ENCODE measurements around the gene PIGS.
A peak's percentile ranks its signal among the peaks of the same experiment; 100 is the strongest.

PIGS gene

DNA sequence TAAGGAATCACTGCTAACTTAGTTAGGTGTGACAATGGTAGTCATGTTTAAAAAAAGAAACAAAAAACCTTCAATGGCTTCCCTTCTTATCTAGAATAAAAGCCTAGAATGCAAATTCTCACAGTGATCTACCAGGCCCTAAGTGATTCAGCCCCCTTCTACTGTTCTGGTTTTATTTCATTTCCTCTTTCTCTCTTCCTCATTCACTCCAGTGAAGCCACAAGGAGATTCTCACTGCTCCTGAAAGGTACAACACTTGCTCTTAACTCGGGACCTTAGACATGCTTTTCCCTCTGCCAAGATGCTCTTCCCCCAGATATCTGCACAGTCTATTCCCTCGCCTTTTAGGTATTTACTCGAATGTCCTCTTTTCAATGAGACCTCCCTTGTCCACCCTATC is 3.7 kb downstream of the PIGS start:
- no peak overlapping the region for H3K9ac ChIP-seq (ENCODE audit: low read depth, low read length)
- H3K9me3 ChIP-seq (ENCODE audit: insufficient read depth, low read depth, low read length), result no peaks in the 10 kb centered on the region
- H3K27ac ChIP-seq (ENCODE audit: low read length), result no peak overlapping the region
- peaks cover 2% of the 10 kb centered on the region; the same call in 1 of the 2 replicates for H3K4me1 ChIP-seq (ENCODE audit: insufficient read depth, low read length)
- no peak overlapping the region for H3K4me3 ChIP-seq (ENCODE audit: low read length)
- H3K36me3 ChIP-seq (ENCODE audit: insufficient read depth, low read depth, low read length), result peaks cover 17% of the 10 kb centered on the region
- peaks cover 9% of the 10 kb centered on the region for H3K27me3 ChIP-seq (ENCODE audit: insufficient read depth, low read length)

- no peak overlapping the region for H3K4me3 ChIP-seq (ENCODE audit: low read length)
- no peaks in the 10 kb centered on the region for H3K4me1 ChIP-seq (ENCODE audit: insufficient read depth, low read length)
- H3K9ac ChIP-seq (ENCODE audit: low read depth, low read length), result no peak overlapping the region
- no peak overlapping the region for H3K27ac ChIP-seq (ENCODE audit: low read length)
- H3K9me3 ChIP-seq (ENCODE audit: insufficient read depth, low read depth, low read length), result no peaks in the 10 kb centered on the region
- peaks cover 36% of the 10 kb centered on the region for H3K36me3 ChIP-seq (ENCODE audit: insufficient read depth, low read depth, low read length)
- H3K27me3 ChIP-seq (ENCODE audit: insufficient read depth, low read length), result no peaks in the 10 kb centered on the region
Measured at GRCh38 chr17:28563475-28563874, 7.8 kb downstream of the PIGS start.

GRCh38 chr17:28555022-28555421 is 16.3 kb downstream of the PIGS start:
- Histone ChIP-seq H3K4me1 (ENCODE audit: insufficient read depth, low read length) (peaks cover 7% of the 10 kb centered on the region; the same call in 1 of the 2 replicates), H3K4me3 (ENCODE audit: low read length) (no peak overlapping the region), H3K9ac (ENCODE audit: low read depth, low read length) (no peak overlapping the region), H3K9me3 (ENCODE audit: insufficient read depth, low read depth, low read length) (no peaks in the 10 kb centered on the region), H3K27me3 (ENCODE audit: insufficient read depth, low read length) (peaks cover 6% of the 10 kb centered on the region; the same call in 1 of the 2 replicates), H3K36me3 (ENCODE audit: insufficient read depth, low read depth, low read length) (peaks cover 61% of the 10 kb centered on the region), H3K27ac (ENCODE audit: low read length) (no peak overlapping the region)

GRCh38 chr17:28554565-28554964 is 16.8 kb downstream of the PIGS start:
- H3K27ac ChIP-seq (ENCODE audit: low read length), result no peak overlapping the region
- H3K9me3 ChIP-seq (ENCODE audit: insufficient read depth, low read depth, low read length), result no peaks in the 10 kb centered on the region
- no peak overlapping the region for H3K4me3 ChIP-seq (ENCODE audit: low read length)
- H3K27me3 ChIP-seq (ENCODE audit: insufficient read depth, low read length), result peaks cover 6% of the 10 kb centered on the region; the same call in 1 of the 2 replicates
- peaks cover 7% of the 10 kb centered on the region; the same call in 1 of the 2 replicates for H3K4me1 ChIP-seq (ENCODE audit: insufficient read depth, low read length)
- peaks cover 57% of the 10 kb centered on the region for H3K36me3 ChIP-seq (ENCODE audit: insufficient read depth, low read depth, low read length)
- no peak overlapping the region for H3K9ac ChIP-seq (ENCODE audit: low read depth, low read length)

DNA sequence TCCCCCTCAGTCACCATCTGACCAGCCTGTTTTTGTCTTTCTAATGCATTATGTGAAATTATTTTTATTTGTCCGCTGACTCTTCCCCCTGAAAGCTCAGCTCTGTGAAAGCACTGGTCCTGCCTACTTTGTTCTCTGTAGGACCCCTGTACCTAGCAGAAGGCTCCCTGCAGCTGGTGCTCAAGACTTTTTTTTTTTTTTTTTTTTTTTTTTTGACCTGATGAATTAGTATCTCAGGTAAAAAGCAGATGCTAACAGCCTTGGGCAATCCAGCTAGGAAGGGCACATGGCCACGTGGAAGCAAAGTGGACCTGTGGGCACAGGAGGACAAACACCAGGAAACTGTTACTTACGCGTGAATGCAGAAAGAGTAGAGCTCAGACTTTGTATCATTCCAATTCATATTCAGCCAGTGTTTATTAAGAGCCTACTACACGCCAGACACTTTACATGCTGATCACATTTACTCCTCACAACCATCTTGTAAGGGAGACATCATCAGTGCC is 18.3 kb downstream of the PIGS start:
- no peak overlapping the region for H3K9ac ChIP-seq (ENCODE audit: low read depth, low read length)
- peak overlapping the region; percentile 61 for H3K4me3 ChIP-seq (ENCODE audit: low read length)
- peaks cover 6% of the 10 kb centered on the region; the same call in 1 of the 2 replicates for H3K27me3 ChIP-seq (ENCODE audit: insufficient read depth, low read length)
- H3K27ac ChIP-seq (ENCODE audit: low read length), result no peak overlapping the region
- no peaks in the 10 kb centered on the region for H3K9me3 ChIP-seq (ENCODE audit: insufficient read depth, low read depth, low read length)
- H3K36me3 ChIP-seq (ENCODE audit: insufficient read depth, low read depth, low read length), result peaks cover 48% of the 10 kb centered on the region
- H3K4me1 ChIP-seq (ENCODE audit: insufficient read depth, low read length), result peaks cover 7% of the 10 kb centered on the region; the same call in 1 of the 2 replicates

GRCh38 chr17:28552176-28552999 is 18.9 kb downstream of the PIGS start, which contains the start of gene UNC119:
Gene UNC119, minus strand, starts transcription at chr17:28552624. Its CDS starts 67 bp downstream, at chr17:28552557.
- Histone ChIP-seq H3K27ac (ENCODE audit: low read length) (no peak within 1 kb of the TSS), H3K36me3 (ENCODE audit: insufficient read depth, low read depth, low read length) (peaks cover 44% of the 10 kb centered on the region), H3K4me3 (ENCODE audit: low read length) (peak within 1 kb of the TSS; percentile 80), H3K9me3 (ENCODE audit: insufficient read depth, low read depth, low read length) (no peaks in the 10 kb centered on the region), H3K27me3 (ENCODE audit: insufficient read depth, low read length) (peaks cover 6% of the 10 kb centered on the region; the same call in 1 of the 2 replicates), H3K9ac (ENCODE audit: low read depth, low read length) (peak within 1 kb of the TSS; percentile 70; the same call in 1 of the 2 replicates), H3K4me1 (ENCODE audit: insufficient read depth, low read length) (peaks cover 7% of the 10 kb centered on the region; the same call in 1 of the 2 replicates)

GRCh38 chr17:28551421-28552175 is 19.7 kb downstream of the PIGS start:
- Histone ChIP-seq H3K36me3 (ENCODE audit: insufficient read depth, low read depth, low read length) (peaks cover 44% of the 10 kb centered on the region), H3K9ac (ENCODE audit: low read depth, low read length) (peak overlapping the region; percentile 70; the same call in 1 of the 2 replicates), H3K4me1 (ENCODE audit: insufficient read depth, low read length) (peaks cover 7% of the 10 kb centered on the region; the same call in 1 of the 2 replicates), H3K27ac (ENCODE audit: low read length) (no peak overlapping the region), H3K27me3 (ENCODE audit: insufficient read depth, low read length) (peaks cover 6% of the 10 kb centered on the region; the same call in 1 of the 2 replicates), H3K4me3 (ENCODE audit: low read length) (peak overlapping the region; percentile 80), H3K9me3 (ENCODE audit: insufficient read depth, low read depth, low read length) (no peaks in the 10 kb centered on the region)

DNA sequence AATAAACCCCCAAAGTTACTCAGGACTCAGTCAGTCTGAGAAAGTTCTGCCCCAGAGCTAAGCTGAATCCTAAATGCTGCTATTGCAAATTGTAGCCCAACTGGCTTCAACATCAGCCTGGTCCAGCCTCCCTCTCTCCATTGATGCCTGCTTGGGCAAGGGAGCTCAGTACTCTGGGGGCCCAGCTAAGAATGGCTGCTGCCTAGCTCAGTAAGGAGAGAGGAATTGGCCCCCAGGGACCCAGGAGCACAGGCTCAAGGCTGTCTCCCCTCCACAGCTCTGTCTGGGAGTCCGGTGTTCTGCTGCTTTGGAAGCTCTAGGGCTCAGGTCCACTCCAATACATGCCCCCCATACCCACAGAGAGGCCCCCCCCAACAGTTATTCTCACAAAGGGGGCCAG is 20.5 kb downstream of the PIGS start:
- Histone ChIP-seq H3K4me3 (ENCODE audit: low read length) (no peak overlapping the region), H3K9ac (ENCODE audit: low read depth, low read length) (no peak overlapping the region), H3K9me3 (ENCODE audit: insufficient read depth, low read depth, low read length) (no peaks in the 10 kb centered on the region), H3K27ac (ENCODE audit: low read length) (no peak overlapping the region), H3K27me3 (ENCODE audit: insufficient read depth, low read length) (peaks cover 6% of the 10 kb centered on the region; the same call in 1 of the 2 replicates), H3K4me1 (ENCODE audit: insufficient read depth, low read length) (peaks cover 7% of the 10 kb centered on the region; the same call in 1 of the 2 replicates), H3K36me3 (ENCODE audit: insufficient read depth, low read depth, low read length) (peaks cover 41% of the 10 kb centered on the region)

DNA sequence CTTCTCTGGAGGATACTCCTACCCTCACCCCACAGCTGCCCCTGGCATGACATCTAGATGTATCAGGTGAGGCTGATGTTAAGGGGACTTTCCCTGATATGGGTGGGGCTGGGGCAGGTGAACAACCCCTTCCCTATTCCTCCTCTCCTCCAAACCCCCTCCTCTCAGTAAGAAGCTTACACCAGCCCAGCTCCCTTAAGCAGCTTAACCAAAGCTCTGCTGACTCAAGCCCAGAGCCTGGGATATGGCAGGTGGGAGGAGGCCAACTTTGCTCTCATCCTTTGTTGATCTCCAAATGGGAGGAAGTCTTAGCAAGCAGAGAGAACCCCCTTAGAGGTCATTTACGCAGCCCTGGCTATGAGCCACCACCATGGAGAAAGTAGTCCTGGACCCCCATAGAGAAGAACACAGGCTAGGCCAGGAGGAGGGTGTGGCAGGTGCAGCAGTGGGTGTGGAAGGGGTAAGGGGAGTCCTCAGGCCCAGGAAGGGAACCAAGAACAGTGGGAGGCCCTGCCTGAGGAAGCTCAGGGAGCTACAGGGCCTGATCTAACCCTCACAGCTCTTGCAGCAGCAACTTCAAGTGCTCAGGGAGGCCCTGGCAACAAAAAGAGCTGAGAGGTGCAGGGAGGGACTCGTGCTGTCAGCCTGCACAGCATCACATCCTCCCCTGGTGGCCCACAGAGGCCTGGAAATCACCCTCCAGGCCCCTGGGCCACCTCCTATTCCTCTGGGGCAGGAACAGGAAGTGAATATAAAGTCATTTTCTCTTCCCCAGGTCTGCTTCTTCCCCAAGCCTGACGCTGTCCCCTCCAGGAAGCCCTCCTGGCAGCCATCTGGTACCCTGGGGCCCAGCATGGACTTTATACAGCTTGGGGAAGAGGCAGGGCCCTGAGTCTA is 21.8 kb downstream of the PIGS start:
- no peak overlapping the region for H3K4me3 ChIP-seq (ENCODE audit: low read length)
- no peak overlapping the region for H3K27ac ChIP-seq (ENCODE audit: low read length)
- H3K36me3 ChIP-seq (ENCODE audit: insufficient read depth, low read depth, low read length), result peaks cover 29% of the 10 kb centered on the region
- no peak overlapping the region for H3K9ac ChIP-seq (ENCODE audit: low read depth, low read length)
- H3K27me3 ChIP-seq (ENCODE audit: insufficient read depth, low read length), result peaks cover 6% of the 10 kb centered on the region; the same call in 1 of the 2 replicates
- no peaks in the 10 kb centered on the region for H3K9me3 ChIP-seq (ENCODE audit: insufficient read depth, low read depth, low read length)
- H3K4me1 ChIP-seq (ENCODE audit: insufficient read depth, low read length), result peaks cover 9% of the 10 kb centered on the region

DNA sequence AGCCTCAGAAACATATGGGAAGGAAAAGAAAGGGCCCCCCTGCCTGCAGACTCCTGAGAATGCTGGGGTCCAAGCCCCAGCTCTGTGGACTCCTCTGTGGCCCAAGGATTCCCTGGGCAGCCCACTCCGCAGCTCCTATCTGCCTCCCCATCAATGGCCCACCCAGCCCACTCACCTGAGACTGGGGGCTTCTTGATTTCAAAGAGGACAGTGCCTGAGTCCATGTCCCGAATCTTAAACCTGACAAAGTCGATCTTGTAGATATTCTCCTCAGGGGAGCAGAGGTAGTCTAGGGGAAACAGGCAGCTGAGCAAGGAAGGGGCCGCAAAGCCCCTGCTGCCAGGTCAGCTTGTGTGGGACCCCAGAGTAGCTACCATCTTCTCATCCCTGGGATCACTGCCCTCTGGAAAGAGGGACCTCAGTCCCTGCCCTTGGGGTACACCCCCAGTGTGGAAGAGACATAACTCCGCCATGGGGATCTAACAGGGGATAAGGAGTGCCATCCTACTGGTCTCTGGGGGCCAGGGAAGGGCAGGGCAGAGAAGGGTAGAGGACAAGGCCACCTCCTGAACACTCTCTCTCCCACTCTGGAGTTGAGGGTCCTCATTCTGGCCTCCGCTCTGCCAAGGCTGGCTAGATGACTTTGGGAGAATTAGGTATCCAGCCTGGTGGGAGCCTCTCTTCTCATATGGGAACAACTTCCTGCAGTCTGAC is 22.8 kb downstream of the PIGS start:
- Histone ChIP-seq H3K4me3 (ENCODE audit: low read length) (no peak overlapping the region), H3K36me3 (ENCODE audit: insufficient read depth, low read depth, low read length) (peaks cover 20% of the 10 kb centered on the region), H3K4me1 (ENCODE audit: insufficient read depth, low read length) (peaks cover 17% of the 10 kb centered on the region), H3K27ac (ENCODE audit: low read length) (no peak overlapping the region), H3K27me3 (ENCODE audit: insufficient read depth, low read length) (peaks cover 6% of the 10 kb centered on the region; the same call in 1 of the 2 replicates), H3K9ac (ENCODE audit: low read depth, low read length) (no peak overlapping the region), H3K9me3 (ENCODE audit: insufficient read depth, low read depth, low read length) (no peaks in the 10 kb centered on the region)

Data from iPS-20b (cell line).